GM19324 (cell line): ENCODE data around the gene NFIC.

Experiments
- ATAC-seq: cut with Tn5 transposase; IDR thresholded peaks from one replicate; pipeline ENCODE4 v1.9.1; 2021; ENCODE audit warnings: mild to moderate bottlenecking, moderate library complexity; ENCODE audit not compliant: unreplicated experiment, low FRiP score

Gene NFIC

GRCh38 chr19:3462991-3463713, 96.8 kb downstream of the NFIC start:
- no peak for ATAC-seq

- no peak for ATAC-seq
Measured at GRCh38 chr19:3463714-3464586, 97.6 kb downstream of the NFIC start.

GRCh38 chr19:3464587-3465235, 98.3 kb downstream of the NFIC start:
- ATAC-seq, result no peak

GRCh38 chr19:3465552-3465951, 99.2 kb downstream of the NFIC start:
- no peak for ATAC-seq

GRCh38 chr19:3466635-3467034, 100.3 kb downstream of the NFIC start:
- no peak for ATAC-seq

- ATAC-seq, result no peak
Measured at GRCh38 chr19:3467437-3468198, 101.2 kb downstream of the NFIC start.

DNA sequence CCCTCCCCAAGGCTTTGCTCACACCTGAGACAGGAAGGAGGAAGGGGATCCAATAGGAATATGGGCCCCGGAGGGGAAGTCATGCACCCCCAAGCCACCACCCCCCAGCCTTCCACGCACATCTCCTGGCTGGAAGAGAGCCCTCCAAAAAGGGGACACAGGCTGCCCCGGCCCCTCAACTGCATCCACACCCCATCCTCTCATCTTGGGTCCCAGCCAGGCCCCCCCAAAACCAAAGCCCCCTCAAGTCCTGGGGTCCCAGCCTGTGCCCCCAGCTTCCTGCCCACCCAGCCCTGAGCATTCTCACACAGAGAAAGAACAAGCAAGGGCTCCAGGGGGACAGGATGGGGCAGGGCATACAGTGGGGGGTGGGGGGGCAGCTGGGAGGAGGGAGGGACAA, 101.8 kb downstream of the NFIC start:
- ATAC-seq, result no peak

- no peak for ATAC-seq
Measured at GRCh38 chr19:3469638-3470499, 103.5 kb downstream of the NFIC start.

DNA sequence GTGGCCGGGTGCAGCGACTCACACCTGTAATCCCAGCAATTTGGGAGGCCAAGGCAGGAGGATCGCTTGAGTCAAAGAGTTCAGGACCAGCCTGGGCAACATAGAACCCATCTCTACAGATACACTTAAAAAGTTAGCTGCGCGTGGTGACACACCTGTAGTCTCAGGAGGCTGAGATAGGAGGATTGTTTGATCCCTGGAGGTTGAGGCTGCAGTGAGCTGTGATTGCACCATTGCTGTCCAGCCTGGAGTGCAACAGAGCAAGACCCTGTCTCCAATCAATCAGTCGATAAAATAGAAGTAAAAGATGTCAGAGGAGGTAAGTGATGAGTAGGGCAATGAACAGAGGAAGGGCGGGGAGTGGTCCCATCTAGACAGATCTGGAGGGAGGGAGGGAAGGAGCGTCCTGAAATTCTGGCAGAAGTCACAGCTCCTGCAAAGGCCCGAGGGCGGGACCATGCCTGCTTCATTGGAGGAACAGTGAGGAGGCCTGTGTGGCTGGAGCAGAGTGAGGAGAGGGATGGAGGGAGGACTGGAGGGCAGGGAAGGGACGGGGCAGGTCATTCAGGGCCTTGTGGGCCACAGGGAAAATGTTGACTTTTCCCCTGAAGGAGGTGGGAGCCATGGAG, 104.2 kb downstream of the NFIC start:
- ATAC-seq, result no peak

- no peak for ATAC-seq
Measured at GRCh38 chr19:3471954-3472655, 105.7 kb downstream of the NFIC start.

DNA sequence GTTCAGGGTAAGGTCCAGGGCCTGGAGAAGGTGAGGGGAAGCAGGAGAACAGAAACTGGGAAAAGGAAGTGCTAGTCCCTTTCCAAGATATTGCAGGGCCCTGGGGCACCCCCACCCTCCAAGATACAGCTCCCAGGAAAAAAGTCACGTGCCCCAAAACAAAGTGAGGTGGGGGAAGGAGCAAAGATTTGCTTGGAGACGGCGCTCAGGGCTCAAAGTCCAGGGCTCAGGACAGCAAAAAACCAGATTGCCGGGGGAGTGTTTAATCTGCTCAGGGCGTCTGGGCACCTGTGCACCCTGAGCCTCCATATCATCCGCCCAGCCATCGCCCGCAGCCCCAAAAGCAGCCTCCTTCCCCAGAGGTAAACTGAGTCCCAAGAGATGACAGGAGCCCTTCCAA, 107.6 kb downstream of the NFIC start:
- no peak for ATAC-seq

DNA sequence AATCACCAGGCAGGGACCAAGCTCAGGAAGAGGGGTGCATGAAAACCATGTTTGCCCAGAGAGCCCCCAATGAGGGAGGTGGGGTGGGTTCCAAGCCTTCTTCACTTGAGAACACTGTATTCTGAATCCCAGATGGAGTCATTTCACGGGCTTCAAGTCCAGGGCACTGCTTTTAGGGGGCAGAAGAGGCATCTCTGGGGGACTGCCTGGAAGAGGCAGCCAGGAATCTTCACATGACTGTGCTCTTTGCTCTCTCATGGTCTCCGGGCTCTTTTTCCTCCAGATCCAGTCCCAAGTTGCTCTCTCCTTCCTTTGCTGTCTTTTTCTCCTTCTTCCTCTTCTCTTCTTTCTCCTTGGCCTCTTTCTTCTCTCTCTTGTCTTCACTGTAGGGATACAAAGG, 108.2 kb downstream of the NFIC start:
- ATAC-seq, result no peak

GRCh38 chr19:3475449-3475848, 109.1 kb downstream of the NFIC start:
- no peak for ATAC-seq

GRCh38 chr19:3476830-3477229, 110.4 kb downstream of the NFIC start:
- no peak for ATAC-seq

- no peak for ATAC-seq
Measured at GRCh38 chr19:3477506-3477905, 111.1 kb downstream of the NFIC start.

DNA sequence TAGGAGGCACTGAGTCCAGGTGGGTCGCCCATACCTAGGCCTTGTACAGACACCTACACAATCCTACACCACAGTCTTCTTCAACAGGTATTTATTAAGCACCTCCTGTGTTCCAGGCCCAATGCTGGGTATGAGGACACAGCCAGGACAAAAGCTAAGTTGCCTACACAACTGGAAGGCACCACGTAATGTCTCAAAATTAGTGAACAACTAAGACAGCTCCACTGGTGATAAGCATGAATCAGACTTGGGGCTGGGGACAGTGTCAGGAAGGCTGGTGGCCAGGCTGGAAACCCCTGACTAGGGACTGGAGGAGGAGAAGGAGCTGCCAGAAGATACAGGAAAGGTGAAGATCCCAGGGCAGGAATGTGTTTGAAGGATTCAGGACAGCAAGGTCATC, 111.6 kb downstream of the NFIC start:
- ATAC-seq, result no peak

- no peak for ATAC-seq
Measured at GRCh38 chr19:3478409-3479176, 112.2 kb downstream of the NFIC start.
